Lower leg skin (tissue), 4 donors: ENCODE data around the gene LATS1. TPM values are rescaled to one million over a fixed set of nuclear protein-coding genes. Genes with fewer than 3 reads are reported as not detected.
A peak's percentile ranks its signal among the peaks of the same experiment; 100 is the strongest.
"Not testable (repeated sequence)": the region's sequence is repeated elsewhere in the genome, so short reads cannot be mapped to it uniquely, and the experiment has no call there.

Experiments used
- DNase-seq, 2 donors: peaks; one replicate each; pipeline ENCODE4 v3.0.0-alpha.2; 2019; ENCODE audit warnings: low spot score in 2 of 2
- H3K4me3 ChIP-seq: fragments of 200-600 bp; sonication (generic); 2 replicates; pipeline ENCODE4 v1.5.1; 2017; ENCODE audit warnings: mild to moderate bottlenecking, low read depth; ENCODE audit not compliant: poor library complexity, severe bottlenecking
- CTCF ChIP-seq, 3 donors: fragments of 450-650 bp; IDR thresholded peaks; one replicate each; pipeline ENCODE4 v1.5.1; 2016; ENCODE audit warnings: antibody characterized with exemption in 3 of 3, mild to moderate bottlenecking in 3 of 3, moderate library complexity in 2 of 3
- POLR2A ChIP-seq, 2 donors: fragments of 450-650 bp; IDR thresholded peaks; one replicate each; pipeline ENCODE4 v1.6.1; 2016 to 2017; ENCODE audit warnings: antibody characterized with exemption in 2 of 2, mild to moderate bottlenecking in 1 of 2, moderate library complexity in 1 of 2
- WGBS, 2 donors: methylation state at CpG; one replicate each; pipeline ENCODE4 v1.1.5; 2018; 5-methylcytosine and 5-hydroxymethylcytosine counted together
- intact Hi-C: fragments of 100-400 bp; cut with DNase I; formaldehyde crosslinking; loops from one replicate; pipeline ENCODE4 v1.15.0; 2023; ENCODE audit warnings: low total_unique reads
- total RNA-seq, 4 donors: library from RNA; depleted of rRNA; stranded (reverse); fragments of >200 nt; gene quantifications; one replicate each; pipeline ENCODE4 v1.1.0, GENCODE V29; 2016

The LATS1 gene
- total RNA-seq, 4 donors from 2014 or later: 17.6 to 27.9 (median 24.3) TPM

- 86 to 87% methylated on average over 9 of the region's 9 CpGs for WGBS, 2 donors
- TF ChIP-seq CTCF (IDR thresholded peaks at IDR 0.05) (no peak), POLR2A (IDR thresholded peaks at IDR 0.05) (no peak)
- no peak overlapping the region for H3K4me3 ChIP-seq
- intact Hi-C loops: no loop called here
- no peak for DNase-seq
Observed at GRCh38 chr6:149755300-149756260, 37.7 kb upstream of the LATS1 start.

GRCh38 chr6:149754548-149754947 lies 36.6 kb upstream of the LATS1 start:
- intact Hi-C loops: no loop called here
- no peak for DNase-seq
- 68 to 81% methylated on average over 4 of the region's 4 CpGs for WGBS, 2 donors
- no peak overlapping the region for H3K4me3 ChIP-seq
- TF ChIP-seq CTCF (IDR thresholded peaks at IDR 0.05) (no peak), POLR2A (IDR thresholded peaks at IDR 0.05) (no peak)

GRCh38 chr6:149753374-149753637 lies 35.4 kb upstream of the LATS1 start:
- intact Hi-C loops, H3K4me3 ChIP-seq: not testable (repeated sequence)
- WGBS, 2 donors: 94 to 95% methylated on average over 3 of the region's 3 CpGs
- DNase-seq: peak in 1 of 2 donors; percentile 28

- intact Hi-C loops: no loop called here
- no peak for TF ChIP-seq CTCF (IDR thresholded peaks at IDR 0.05)
- TF ChIP-seq POLR2A (IDR thresholded peaks at IDR 0.05): no peak
- H3K4me3 ChIP-seq: no peak overlapping the region
- 73 to 79% methylated on average over 4 of the region's 4 CpGs for WGBS, 2 donors
- DNase-seq: no peak
Observed at GRCh38 chr6:149752600-149753373, 34.9 kb upstream of the LATS1 start.

GRCh38 chr6:149751920-149752319 lies 34.0 kb upstream of the LATS1 start:
- H3K4me3 ChIP-seq, intact Hi-C loops, DNase-seq: not testable (repeated sequence)
- WGBS, 2 donors: 98 to 99% methylated on average over 5 of the region's 5 CpGs

- no peak overlapping the region for H3K4me3 ChIP-seq
- DNase-seq: no peak
- TF ChIP-seq CTCF (IDR thresholded peaks at IDR 0.05) (no peak), POLR2A (IDR thresholded peaks at IDR 0.05) (no peak)
- intact Hi-C loops: no loop called here
- WGBS, 2 donors: 78 to 89% methylated on average over 8 of the region's 8 CpGs
Observed at GRCh38 chr6:149751239-149751638, 33.3 kb upstream of the LATS1 start.
